LHCN-M2 (cell line): ENCODE measurements around the gene TBX3. TPM values are rescaled to one million over a fixed set of nuclear protein-coding genes. Genes with fewer than 3 reads are reported as not detected.

ENCODE experiments used
- DNase-seq: peaks from one replicate; pipeline ENCODE4 v3.0.0-alpha.2; 2012; ENCODE audit warnings: low read depth
- total RNA-seq: library from RNA; depleted of rRNA; stranded (reverse); fragments of >200 nt; gene quantifications from 2 replicates; pipeline ENCODE4 v1.2.3, GENCODE V29; 2014

Gene TBX3
- total RNA-seq, 1 experiment from 2014 or later = 19.3 TPM

DNA sequence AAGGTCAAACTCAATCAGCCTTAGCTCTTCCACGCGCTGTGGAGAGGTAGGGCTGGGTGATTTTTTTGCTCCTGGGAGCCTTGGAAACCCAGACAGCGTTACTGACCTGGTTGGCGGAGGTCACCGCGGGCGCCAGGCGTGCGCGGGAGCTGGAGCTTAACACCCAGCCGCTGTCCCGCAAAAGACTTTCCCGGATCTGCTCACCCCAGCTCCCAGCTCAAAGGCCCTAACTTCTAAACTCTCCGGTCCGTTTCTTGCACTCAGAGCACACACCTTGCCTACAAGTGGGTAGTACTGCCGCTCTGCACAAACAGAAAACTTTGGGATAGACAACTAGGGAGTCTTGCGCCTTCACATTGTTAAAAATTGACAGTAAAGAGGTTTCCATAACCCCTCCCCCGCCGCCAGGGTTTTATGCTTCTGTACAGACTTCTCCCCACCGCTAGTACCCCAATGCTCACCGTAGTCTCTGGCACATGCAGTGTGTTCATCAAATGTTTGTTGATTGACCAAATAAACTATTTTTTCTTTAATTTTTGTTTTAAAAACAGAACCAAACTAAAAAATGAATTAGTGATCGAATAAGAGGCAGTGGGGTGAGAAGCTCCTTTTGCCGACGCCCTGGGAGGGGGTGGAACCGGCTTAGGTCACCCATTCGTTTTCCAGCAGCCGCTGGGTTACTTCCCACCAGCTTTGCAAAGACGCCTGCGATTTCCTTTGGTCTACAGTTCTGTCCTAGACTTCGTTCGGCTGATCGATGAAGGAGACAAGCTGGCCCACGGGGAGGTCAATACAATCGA, 12.7 kb upstream of the TBX3 start:
- no peak for DNase-seq

DNA sequence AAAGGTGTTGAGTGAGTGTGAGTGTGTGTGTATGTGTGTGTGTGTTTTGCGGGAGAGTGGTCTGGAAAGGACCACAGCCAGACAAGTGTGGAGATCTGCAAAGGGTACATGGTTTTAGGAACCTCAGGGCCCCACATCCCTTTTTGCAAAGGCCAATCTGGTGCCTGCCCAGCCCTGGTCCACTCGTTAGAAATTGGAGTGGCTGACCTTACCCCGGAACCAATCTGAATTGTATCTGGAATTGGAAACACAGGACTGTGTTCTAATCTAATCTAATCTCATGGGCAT, 11.3 kb upstream of the TBX3 start:
- no peak for DNase-seq

DNA sequence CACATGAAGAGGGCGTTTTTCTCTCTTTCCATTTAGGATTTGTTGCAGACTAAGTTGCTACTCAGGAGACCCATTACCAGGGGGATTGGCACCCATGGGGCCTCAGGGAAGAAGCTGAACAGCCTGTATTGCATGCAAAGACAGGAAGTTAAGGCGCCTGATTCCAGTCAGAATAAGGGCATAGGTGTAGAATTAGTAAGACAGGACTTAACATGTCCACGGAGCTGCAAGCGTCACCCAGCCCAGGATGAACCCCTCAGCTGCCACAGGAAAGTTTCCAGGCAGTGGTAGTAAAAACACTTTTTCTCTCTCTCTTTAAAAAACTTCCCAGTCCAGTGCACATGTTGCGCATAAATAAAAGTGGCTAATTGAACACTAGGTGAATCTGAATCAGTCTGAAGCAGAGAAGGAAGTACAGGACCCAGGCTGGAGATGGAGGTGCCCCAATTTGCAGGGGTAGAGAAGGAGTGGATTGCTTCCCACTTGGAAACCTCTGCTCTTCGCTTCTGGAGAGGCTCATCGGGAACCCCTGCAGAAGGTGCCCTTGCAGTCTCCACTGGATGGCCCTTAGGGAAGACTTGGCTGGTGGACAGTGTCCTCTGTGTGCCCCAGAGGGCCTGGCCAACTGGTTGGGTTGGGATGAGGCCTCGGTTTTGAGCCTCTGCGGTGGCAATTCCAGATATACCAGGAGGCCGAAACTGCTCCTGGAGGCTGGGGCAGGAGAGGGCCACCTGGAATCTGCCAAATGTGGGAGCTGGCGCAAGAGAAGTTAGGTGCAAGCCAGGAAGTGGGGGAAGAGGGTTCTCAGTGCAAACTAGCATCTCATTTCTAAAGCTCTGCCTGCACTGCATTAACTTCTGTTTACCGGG, 10.7 kb upstream of the TBX3 start:
- DNase-seq = no peak

DNA sequence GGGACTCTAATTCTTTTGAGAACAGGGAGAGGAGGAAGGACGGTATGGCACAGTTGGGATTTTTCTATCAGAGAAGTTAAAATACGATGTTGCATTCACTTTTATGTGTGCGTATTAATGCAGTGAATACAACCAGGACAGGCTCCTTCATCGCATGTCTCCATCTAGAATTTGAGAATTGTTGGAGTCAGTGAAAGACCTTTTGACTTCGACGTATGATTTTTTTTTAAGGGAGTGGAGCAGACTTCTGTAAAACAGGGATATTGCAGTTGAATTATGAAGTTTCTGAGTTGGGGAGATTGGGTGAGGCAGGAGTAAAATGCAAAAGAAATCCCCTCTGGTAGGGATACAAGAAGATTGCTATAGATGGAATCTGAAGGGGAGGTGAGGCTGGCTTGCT, 9.6 kb upstream of the TBX3 start:
- DNase-seq = no peak

DNA sequence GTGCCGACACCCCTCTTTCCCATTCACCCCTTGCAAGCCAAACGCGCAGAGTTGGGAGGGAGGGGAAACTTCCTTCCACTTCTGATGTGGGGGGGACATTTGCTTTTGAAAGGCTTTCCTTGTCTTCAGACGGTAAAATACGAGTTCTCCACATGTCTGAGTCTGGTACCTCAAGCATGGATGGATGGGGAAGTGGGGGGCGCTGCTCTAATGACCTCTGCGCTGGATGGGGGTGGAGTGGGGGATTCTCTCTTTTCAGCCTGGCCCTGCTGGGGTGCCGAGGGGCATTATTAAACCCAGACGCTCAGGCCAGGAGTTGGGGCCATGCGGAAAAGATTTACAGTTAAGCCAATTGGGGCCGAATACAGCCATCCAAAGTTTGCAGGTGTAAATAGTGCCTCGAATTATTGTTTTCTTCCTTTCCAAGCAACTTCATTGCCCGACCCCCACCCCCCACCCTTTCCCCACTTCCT, 9.1 kb upstream of the TBX3 start:
- no peak for DNase-seq

DNA sequence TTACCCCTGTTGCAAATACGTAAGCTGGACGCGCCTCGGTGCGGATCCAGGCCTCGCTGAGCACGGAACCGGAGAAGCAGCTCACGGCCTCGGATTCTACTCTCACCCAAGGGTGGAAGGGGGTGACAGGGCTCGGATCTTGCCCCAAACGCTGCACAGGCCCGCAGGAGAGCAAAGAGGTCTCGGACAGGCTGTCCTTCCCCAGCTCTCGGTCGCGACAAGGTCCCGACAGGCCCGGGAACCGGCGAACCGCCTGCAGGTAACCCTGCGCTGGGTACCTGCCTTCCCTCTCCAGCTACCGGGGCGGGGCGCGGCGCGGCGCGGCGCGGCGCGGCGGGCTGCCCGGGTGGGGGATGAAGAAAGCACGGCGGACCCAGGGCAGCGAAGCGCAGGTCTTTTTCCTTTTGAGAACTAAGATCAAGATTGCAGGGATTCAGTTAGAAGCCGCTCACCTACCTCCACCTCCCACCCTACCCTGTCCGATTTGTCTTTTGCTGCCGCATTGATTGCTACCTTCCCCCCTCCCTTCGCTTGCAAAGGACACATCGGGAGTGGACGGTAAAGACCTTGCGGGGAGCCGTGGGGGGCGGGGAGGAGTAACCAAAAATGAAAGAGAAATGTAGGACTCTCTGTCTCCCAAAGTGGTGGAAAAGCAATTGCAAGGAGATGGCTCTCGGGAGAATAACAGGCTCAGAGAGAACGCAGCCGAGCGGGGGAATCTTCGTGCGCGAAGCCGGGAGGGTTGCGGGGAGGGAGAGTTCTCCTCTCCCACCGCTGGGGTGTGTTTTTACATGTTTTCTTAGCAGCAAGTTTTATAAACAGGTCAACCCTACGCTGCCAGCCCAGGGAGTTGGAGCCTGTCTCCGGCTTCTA, 8.4 kb upstream of the TBX3 start:
- DNase-seq = peak; percentile 5

DNA sequence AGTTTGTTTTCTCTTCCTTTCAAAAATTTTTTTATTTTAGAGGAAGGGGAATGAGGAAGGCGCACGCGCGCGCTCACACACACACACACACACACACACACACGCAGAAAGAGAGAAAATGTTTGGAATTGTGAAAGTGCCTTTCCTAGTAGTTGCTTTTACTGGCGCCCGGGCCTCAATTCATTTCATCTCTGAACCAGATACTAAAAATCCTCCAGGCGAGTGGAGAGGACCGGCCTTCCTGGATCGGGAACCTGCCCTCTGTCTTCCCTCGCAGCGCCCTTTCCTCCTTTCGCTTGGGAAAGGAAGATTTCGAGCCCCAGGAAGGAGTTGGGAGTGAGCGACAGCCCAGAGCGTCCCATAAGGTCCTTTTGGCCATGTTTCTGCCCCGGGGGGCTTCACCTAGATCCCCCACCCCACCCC, 7.8 kb upstream of the TBX3 start:
- no peak for DNase-seq

DNA sequence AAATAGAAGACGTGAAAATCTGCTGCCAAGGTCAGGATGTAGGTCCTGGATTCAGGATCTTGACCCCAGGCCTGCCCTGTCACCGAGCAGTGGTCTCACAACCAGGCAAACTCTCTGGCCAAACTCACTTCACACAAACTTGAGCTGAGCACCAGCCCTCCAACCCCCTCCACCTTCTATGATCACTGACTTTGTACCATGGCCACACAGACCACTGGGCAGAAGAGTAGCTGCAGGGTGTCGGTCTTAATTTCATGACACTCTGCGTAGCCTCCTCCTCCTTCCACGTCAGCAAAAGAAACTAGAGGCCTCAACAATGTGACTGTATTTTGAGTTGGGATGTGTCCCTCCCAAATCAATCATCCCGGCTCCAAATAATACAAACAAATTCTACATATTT, 7.2 kb upstream of the TBX3 start:
- no peak for DNase-seq

DNA sequence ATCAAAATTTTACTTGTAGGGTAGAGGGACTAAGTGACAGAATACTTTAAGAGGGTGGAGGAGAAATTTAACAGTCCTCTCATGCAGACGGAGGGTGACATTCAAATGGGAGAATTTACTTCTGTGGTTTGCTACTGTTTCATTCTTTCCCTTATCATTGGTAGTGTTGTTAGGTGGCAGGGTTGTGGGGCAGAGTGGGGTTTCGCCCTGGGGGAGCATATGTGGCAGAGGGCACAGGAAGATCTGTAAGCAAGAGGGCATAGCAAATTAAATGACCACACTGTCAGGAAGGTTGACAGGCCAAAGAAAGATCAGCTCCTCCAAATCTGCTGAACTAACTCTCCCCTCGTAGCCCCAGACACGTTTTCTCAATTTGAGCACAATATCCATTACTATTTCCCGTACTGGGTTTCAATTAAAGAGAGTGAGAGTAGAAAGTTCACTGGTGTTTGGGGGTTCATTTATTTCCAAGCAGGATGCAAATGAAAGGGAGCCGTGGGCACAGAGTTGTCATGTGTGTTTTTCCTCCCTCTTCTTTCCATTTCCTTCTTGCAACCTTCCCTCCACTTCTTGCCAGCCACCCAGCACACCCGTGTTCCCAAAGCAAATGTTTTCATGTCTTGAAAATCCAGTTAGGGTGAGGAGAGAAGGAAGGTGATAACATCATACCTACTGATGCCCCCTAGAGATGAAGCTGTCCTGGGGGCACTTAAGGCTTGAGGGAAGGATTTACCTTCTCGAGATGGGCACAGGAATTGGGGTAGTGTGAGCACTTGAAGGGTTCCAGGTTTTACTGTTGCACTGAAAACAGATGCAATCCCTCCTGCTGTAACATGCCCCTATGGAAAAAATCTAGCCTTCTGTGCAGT, 6.5 kb upstream of the TBX3 start:
- DNase-seq = no peak

DNA sequence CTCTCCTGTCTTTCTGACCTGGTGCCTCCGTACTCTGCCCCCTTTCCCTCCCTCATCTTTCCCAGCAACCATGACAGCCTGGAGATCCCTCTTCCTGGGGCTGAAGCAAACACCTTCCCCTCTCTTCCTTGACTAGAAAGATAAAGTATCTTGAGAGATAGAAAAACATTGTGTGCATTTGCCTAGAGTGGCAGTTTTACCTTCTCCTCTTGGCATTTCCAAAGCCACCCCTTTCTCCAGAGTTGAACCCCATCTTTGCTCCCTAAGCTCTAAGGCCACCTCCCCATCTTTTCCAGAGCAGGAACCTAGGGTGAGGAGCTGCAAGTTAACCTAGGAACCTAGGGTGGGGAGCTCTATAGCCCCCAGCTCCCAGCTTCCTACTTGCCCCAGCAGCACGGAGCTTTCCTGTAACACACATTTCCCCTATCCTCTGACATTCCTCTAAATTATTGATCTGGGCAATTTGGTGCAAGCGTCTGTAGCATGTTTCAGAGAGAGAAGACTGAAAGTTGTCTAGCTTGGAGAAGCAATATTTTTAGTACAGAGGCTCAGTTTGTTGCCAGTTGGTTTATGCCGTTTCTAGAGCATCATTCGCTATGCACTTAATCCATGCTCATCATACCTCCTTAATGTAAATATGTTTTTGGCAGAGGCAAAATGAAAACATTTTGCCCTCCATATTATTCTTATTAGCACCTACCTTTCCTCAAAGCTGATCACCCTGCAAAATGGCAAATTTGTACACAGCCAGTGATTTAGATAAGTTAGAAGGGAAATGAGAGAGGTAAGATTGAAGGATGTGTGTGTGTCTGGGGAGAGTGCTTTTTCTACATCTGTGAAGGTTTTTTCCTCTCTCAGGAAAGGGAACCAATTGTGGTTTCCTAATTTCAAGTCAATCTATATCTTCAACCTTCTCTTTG, 5.4 kb upstream of the TBX3 start:
- DNase-seq = no peak

DNA sequence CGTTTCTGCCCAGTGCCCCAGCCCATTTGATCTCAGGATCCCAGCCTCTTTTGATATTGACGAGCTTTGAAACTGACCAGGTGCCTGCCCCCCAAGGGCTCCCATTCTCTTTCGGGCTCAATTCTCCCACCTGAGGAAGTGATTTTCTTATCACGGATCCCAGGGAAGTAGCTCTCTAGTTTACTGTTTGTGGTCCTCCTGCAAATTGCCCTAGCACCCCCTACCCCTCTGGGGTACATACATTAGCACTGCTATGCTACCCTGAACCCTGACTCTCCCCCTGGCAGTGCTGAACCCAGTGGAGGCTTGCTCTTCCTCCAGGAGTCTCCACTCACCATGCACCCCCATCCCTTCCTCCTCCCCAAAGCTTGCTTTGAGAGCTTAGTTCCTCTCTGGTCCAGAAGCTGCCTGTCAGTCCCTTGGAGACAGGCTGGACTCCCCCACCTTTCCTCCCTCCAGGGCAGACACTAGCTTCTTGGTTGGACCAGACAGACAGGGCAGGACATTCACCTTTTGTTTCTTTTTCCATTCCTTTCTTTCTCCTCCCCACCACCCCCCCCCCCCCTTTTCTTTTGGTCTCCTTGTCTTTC, 4.4 kb upstream of the TBX3 start:
- no peak for DNase-seq

DNA sequence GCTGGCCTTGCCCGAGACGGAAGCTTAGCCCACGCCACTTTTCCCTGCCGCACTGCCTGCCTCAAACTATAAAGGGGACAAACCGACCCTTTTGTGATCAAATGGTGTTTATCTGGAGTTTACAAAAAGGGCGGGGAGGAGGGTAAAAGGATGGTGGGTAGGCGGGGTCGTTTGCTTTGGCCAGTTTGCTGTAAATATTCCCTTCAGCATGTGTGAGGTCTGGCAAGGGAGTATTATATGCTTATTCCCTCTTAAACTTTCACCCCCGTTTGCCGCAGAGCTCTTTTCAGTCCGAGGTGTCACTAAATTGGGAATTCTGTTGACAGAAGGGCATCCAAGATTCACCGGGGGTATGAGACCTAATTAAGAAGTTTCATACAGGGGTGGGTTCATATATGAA, 3.8 kb upstream of the TBX3 start:
- no peak for DNase-seq

DNA sequence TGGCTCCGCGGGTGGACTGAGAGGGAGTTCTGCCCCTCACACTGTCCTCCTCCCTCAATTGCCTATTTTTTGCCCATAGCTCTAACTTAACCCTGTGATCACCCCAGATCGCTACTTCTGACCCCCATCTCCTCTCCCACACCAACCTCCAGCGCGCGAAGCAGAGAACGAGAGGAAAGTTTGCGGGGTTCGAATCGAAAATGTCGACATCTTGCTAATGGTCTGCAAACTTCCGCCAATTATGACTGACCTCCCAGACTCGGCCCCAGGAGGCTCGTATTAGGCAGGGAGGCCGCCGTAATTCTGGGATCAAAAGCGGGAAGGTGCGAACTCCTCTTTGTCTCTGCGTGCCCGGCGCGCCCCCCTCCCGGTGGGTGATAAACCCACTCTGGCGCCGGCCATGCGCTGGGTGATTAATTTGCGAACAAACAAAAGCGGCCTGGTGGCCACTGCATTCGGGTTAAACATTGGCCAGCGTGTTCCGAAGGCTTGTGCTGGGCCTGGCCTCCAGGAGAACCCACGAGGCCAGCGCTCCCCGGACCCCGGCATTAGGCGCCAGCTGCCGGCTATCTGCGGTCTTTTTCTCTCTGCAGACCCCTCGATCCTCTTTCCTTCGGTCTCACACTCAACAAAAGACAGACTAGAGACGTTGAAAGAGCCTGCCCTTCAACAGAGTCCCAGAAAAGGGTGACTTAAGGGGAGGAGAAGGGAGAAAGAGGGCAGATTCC, 3.0 kb upstream of the TBX3 start:
- DNase-seq = no peak

DNA sequence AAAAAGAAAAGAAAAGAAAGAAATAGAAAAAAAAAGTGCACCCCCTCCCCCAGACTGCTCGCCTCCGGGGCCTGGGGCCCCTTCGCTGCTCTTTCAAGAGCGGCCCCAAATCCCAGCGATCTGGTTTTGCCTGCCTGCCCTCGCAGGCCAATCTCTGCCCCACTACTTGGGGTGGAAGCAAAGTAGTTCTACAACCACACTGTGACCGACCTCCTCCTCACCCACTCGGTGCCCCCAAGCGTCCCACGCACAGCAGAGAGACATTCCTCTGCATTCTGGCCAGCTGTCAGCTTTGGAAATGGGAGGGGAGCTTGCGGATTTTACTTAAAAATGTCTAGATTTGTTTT, 2.4 kb upstream of the TBX3 start:
- no peak for DNase-seq

DNA sequence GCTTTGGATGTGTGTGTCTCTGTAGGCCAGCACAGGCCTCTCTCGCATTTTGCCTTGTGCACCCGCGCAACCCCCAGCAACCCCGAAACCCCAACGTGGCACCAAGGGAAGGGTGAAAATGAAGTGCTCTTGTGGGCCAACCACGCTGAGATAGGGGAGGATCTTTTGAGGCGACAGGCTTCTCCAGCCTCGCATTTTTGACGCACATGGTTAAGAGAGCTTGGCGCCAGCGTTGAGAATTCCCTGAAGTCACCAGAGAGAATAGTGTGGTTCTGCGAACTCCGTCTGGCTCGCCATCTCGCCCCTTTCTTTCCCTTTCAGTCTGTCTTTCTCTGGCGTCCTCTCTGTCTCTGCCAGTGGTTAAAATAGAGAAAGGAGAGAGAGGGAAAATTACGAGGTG, 1.9 kb upstream of the TBX3 start:
- DNase-seq = no peak

DNA sequence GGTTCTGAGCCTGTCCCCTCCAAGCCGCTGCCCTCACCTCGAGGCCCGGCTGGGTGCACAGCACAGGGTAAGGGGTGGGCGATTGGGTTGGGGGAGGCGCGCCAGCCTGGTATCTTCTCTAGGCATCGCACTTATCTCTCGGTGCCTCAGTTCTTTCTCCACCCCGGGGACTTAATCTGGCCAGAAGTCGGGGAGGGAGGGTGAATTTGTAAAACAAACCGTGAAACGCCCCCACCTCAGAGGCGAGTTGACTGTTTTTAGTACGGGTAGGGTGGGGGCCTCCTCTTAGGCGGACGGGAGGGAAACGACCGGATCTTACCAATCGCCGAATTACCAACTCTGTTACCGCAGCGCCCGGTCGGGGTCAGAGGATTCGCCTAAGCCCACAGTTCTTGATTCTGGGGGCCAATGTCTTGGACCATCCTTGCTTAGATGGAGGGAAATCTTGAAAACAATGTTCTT, 1.4 kb upstream of the TBX3 start:
- DNase-seq = no peak

DNA sequence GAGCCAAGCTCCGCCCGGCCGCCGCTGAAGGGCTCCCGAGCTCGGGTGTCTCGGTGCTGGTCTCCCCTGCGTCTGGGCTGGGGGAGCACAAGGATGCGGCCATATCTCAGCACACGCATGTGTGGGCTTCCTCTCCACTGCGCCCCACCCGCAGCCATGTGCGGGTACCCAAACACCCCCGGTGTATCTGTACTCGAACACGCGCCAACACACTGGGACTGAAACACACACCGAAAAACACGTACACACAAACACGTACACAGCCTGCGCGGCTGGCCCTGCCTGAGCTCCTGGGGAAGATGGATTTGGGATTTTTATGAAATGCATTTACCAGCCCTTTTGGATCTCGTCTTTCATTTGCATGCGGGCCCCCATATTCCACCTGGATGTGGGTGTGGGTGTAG, 897 bp upstream of the TBX3 start:
- DNase-seq = no peak

DNA sequence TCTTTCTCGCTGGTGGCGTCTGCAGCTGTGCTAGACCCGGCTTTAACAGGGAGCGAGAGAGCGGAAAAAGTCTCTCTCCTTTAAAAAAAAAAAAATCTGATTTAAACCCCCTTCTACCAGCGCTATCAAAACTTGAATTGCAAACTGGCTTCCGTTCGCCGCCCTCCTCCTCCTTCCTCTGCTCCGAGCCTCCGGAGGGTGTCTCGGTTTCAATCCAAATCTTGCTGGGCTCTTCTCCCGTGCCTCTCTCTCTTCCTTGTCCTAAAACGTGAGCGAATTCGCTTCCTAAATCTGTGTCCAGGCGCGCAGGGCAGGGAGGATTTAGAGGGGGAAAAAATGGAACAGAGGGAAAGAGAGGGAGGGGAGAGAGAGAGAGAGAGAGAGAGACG, 272 bp downstream of the TBX3 start:
- DNase-seq = no peak
